ENCODE results near the gene EFS. TPM values are rescaled to one million over a fixed set of nuclear protein-coding genes. Genes with fewer than 3 reads are reported as not detected.

The EFS gene
- total and polyA plus RNA-seq, 10 of the 15 experiments (the other 5 are each of a cell fraction or from before 2014, with no cell fraction given), result 0.08 TPM; not detected in 9

- 39% methylated on average over 12 of the region's 14 CpGs for WGBS (ENCODE audit: insufficient coverage, insufficient replicate concordance, low lambda C conversion rate, missing lambda C conversion rate)
- RAD21 ChIA-PET (ENCODE audit: unreplicated experiment), result no interaction called here
- POLR2A ChIA-PET, result no interaction called here
- H3K36me3 ChIP-seq (ENCODE audit: control insufficient read depth in 2 of 2, insufficient read depth in 2 of 2, low read length in 1 of 2), result no peaks in the 10 kb centered on the region
- H3K27ac ChIP-seq (ENCODE audit: control insufficient read depth, insufficient read depth), result no peak overlapping the region
- H4K20me1 ChIP-seq (ENCODE audit: control insufficient read depth, insufficient read depth), result no peaks in the 10 kb centered on the region
- H2AFZ ChIP-seq (ENCODE audit: control insufficient read depth, low read depth, low read length), result no peak overlapping the region
- SMC1A ChIA-PET (ENCODE audit: uncharacterized antibody, unreplicated experiment), result interaction anchor here (0.7 kb wide), 1 partner anchor 176 kb away, joined by 3 read pairs; no protein-coding TSS in a partner anchor
- FAIRE-seq (no peak), ATAC-seq (no peak), DNase-seq (ENCODE audit: low read depth, low spot score) (no peak)
- BruUV-seq (replicated peaks), result no TSS peak
- no peak overlapping the region for H3K4me3 ChIP-seq
- no peaks in the 10 kb centered on the region for H3K4me1 ChIP-seq (ENCODE audit: control insufficient read depth, insufficient read depth, low read length)
- in situ Hi-C loops (cut with MboI), result no loop called here
- no peaks in the 10 kb centered on the region for H3K79me2 ChIP-seq (ENCODE audit: control insufficient read depth, insufficient read depth, low read length)
- CTCF ChIA-PET, result interaction anchor here (1.7 kb wide), 1 partner anchor 32 kb away, joined by 3 read pairs; no protein-coding TSS in a partner anchor
- H3K4me2 ChIP-seq (ENCODE audit: control insufficient read depth, insufficient read depth), result no peak overlapping the region
- H3K9me3 ChIP-seq (replicated peaks; ENCODE audit: control insufficient read depth, insufficient read depth, low read length), result no peaks in the 10 kb centered on the region
- intact Hi-C loops (cut with micrococcal nuclease; ENCODE audit: unreplicated experiment), result no loop called here
- H3K27me3 ChIP-seq (replicated peaks in 1 of 2; ENCODE audit: control insufficient read depth in 2 of 2, insufficient read depth in 2 of 2, low read length in 1 of 2), result peaks cover 0 to 3% of the 10 kb centered on the region in 2 experiments; a peak in 2 of 4 replicates
- no peak overlapping the region for H3K9ac ChIP-seq (ENCODE audit: control insufficient read depth, insufficient read depth, low read length)
- TF ChIP-seq EED (IDR thresholded peaks at IDR 0.05; ENCODE audit: low read depth), result no peak
- TF ChIP-seq BHLHE40 (IDR thresholded peaks at IDR 0.05; ENCODE audit: borderline replicate concordance in 1 of 2, low read depth in 2 of 2, low read length in 1 of 2), result no peak
- no peak for TF ChIP-seq CBFB (IDR thresholded peaks at IDR 0.05; ENCODE audit: low read depth)
- TF ChIP-seq, protein P1, sequence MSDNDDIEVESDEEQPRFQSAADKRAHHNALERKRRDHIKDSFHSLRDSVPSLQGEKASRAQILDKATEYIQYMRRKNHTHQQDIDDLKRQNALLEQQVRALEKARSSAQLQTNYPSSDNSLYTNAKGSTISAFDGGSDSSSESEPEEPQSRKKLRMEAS (IDR thresholded peaks at IDR 0.05; ENCODE audit: low read depth, low read length), result no peak
- TF ChIP-seq TAF1 (IDR thresholded peaks at IDR 0.05; ENCODE audit: borderline replicate concordance, low read depth, low read length), result no peak
- TF ChIP-seq FOXM1 (IDR thresholded peaks at IDR 0.05; ENCODE audit: low read depth, low read length), result no peak
- TF ChIP-seq, protein P2, sequence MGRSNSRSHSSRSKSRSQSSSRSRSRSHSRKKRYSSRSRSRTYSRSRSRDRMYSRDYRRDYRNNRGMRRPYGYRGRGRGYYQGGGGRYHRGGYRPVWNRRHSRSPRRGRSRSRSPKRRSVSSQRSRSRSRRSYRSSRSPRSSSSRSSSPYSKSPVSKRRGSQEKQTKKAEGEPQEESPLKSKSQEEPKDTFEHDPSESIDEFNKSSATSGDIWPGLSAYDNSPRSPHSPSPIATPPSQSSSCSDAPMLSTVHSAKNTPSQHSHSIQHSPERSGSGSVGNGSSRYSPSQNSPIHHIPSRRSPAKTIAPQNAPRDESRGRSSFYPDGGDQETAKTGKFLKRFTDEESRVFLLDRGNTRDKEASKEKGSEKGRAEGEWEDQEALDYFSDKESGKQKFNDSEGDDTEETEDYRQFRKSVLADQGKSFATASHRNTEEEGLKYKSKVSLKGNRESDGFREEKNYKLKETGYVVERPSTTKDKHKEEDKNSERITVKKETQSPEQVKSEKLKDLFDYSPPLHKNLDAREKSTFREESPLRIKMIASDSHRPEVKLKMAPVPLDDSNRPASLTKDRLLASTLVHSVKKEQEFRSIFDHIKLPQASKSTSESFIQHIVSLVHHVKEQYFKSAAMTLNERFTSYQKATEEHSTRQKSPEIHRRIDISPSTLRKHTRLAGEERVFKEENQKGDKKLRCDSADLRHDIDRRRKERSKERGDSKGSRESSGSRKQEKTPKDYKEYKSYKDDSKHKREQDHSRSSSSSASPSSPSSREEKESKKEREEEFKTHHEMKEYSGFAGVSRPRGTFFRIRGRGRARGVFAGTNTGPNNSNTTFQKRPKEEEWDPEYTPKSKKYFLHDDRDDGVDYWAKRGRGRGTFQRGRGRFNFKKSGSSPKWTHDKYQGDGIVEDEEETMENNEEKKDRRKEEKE (IDR thresholded peaks at IDR 0.05), result no peak
- TF ChIP-seq ZNF24 (IDR thresholded peaks at IDR 0.05), result no peak
- no peak for TF ChIP-seq HCFC1 (IDR thresholded peaks at IDR 0.05; ENCODE audit: low read length)
- no peak for TF ChIP-seq SMARCA5 (IDR thresholded peaks at IDR 0.05)
- no peak for TF ChIP-seq ZBTB40 (IDR thresholded peaks at IDR 0.05; ENCODE audit: borderline replicate concordance)
- TF ChIP-seq, protein P3, sequence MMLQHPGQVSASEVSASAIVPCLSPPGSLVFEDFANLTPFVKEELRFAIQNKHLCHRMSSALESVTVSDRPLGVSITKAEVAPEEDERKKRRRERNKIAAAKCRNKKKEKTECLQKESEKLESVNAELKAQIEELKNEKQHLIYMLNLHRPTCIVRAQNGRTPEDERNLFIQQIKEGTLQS (IDR thresholded peaks at IDR 0.05; ENCODE audit: borderline replicate concordance, extremely low read depth, low read depth, low read length), result no peak
- no peak for TF ChIP-seq KLF5 (IDR thresholded peaks at IDR 0.05; ENCODE audit: partially characterized antibody)
- no peak for TF ChIP-seq CREM (IDR thresholded peaks at IDR 0.05; ENCODE audit: low read depth)
- TF ChIP-seq CEBPB (IDR thresholded peaks at IDR 0.05; ENCODE audit: borderline replicate concordance in 1 of 2, low read depth in 2 of 2, low read length in 2 of 2), result no peak
These were observed 46.9 kb upstream of the EFS start for GRCh38 chr14:23411563-23412525.
